HG02981 (cell line): ENCODE results near the gene NOS1.
"Not testable (repeated sequence)": the region's sequence is repeated elsewhere in the genome, so short reads cannot be mapped to it uniquely, and the experiment has no call there.

ENCODE experiments used
- ATAC-seq: cut with Tn5 transposase; IDR thresholded peaks from one replicate; pipeline ENCODE4 v1.9.1; 2021; ENCODE audit warnings: mild to moderate bottlenecking, moderate library complexity; ENCODE audit not compliant: unreplicated experiment

NOS1 gene

DNA sequence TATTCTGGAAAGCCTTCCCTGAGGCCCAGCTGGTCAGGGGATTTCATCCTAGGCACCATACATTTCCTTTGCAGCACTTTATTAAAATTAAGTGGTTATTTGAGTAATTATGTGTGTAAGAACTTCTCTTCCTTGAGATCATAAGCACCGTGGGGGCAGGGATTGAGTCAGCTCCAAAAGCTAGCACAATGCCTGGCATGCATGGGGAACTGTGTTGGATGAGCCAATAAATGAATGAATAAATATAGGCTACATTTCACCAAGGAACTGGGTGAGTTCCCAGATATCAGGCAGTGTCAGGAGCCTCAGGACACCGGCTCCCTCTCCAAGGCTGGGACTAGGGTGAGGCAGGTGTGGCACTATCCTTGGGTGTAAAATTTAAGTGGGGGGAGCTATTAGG lies 88.3 kb downstream of the NOS1 start:
- no peak for ATAC-seq

DNA sequence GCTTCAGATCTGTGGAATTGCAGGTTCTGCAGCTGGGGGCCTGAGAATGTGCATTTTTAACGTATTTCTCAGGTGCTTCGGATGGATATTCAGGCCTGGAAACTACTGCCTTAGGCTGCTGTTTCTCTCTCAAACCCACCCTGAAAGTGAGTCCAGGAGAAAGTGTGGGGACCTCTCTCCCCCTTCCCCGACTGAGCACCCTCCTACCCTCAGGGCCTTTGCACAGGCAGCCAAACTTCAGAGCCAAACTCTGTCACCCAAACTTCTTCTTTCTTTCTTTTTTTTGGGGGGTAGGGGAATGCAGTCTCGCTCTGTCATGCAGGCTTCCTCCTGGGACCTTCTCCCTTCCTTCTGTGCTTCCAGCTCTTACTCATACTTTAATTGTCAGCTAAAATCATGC lies 88.7 kb downstream of the NOS1 start:
- ATAC-seq = no peak

DNA sequence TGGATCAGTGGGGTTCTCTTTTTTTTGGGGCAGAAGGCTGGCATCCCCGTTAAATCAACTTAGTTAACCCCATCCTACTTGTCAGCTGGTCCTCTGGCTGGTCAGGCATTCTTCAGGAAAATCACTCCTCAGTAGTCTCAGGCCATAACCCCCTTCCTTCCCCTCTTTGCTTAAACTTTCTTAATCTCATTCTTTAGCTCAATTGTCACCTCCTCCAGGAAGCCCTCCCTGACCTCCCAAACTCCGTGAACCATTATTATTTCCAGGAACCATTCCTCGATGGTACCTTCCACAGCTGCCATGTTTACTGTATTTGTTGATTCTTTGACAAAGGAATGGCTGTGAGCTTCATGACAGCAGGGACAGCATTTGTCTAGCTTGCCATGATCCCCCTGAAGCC lies 98.7 kb downstream of the NOS1 start:
- no peak for ATAC-seq

DNA sequence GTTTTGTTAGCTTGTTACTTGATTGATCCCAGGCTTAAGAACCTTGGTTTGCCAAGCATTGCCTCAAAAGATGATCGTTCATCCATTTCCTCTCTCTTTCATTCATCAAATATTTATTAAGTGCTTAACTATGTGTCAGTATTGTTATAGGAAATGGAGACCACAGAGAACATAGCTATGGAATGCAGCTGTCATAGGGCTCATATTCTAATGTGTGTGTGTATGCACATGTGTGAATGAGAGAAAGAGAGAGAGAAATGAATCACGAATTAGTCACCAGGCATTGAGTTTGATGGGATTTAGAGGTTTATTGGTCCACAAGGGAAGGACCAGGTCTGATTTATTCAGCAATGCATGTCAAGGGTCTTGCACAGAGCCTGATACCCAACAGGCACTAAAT lies 100.2 kb downstream of the NOS1 start:
- no peak for ATAC-seq

DNA sequence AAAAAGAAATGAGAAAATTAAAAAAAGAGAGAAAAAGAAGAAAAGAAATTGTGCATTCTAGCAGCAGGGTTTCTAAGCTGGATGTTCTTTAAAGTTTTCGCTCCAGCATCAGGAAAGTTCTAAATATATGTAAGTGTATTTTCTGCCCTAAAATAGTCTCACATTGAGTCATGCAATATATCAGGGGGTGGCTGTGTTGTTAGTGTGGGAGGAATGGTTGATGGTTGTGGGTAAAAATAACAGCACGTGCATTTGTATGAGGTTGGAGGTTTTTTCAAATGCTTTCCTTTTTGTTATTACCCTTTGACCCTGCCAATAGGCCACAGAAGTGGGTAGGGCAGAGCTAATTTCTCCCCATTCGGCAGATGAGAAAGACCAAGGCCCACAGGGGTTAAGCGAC lies 106.0 kb downstream of the NOS1 start:
- ATAC-seq = no peak

DNA sequence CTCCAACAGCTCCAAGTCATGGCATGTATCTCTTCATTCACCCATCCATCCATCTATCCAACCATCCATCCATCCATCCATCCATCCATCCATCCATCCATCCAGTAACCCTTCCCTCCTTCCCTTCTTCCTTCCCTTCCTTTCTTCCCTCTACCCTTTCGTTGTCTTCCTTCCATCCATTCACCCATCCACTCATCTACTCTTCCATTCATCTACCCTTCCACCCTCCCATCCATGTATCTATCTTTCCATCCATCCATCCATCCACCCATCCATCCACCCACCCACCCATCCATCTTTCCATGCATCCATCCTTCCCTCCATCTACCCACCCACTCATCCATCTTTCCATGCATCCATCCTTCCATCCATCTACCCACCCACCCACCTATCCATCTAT lies 117.9 kb downstream of the NOS1 start:
- ATAC-seq = no peak

DNA sequence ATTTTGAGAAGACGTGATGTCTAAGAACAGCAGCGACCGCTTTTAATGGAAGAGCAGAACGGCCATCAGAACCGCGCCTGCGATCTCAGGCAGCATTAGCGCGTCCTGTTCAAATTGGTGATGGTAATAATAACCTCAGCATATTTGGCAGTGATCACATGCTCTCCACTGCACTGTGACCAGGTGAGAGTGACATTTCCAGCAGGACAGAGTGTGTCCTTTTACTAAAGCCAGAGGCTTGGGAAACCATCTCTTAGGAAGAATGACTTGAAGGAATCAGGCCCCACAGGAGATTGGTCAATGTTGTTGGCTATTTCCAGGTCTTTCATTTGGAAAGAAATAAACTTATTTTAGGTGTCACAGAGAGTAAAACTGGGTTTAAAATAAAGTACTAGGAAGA lies 119.7 kb downstream of the NOS1 start:
- no peak for ATAC-seq

DNA sequence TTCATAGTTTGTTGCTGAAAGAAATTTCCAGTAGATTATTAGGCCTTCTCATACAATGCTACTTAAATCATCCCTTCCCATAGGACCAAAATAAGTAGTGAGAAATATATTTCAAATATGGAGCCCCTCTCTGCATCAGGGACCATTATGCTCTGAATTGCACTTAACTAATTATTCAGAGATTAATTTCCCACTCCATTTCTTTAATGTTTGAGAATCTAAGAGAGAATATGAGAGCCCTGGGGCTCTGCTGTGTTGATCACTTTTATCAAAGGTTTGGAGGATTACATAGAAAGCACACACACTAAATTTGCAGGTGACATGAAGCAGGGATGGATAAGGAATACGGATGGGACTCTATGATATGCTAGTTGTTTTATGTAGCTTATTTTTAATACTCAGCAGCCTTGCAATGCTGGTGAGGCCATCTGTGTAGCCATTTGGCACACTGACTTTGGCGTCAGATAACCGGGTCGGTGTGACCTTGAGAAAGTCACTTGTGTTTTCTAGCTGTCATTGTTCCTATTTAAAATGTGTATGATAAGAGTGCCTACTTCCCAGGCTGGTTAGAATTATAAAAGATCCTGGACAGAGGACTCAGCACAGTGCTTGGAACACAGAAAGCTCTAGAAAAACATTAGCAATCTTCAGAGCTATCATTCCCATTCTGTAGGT lies 121.2 kb downstream of the NOS1 start:
- ATAC-seq = no peak

DNA sequence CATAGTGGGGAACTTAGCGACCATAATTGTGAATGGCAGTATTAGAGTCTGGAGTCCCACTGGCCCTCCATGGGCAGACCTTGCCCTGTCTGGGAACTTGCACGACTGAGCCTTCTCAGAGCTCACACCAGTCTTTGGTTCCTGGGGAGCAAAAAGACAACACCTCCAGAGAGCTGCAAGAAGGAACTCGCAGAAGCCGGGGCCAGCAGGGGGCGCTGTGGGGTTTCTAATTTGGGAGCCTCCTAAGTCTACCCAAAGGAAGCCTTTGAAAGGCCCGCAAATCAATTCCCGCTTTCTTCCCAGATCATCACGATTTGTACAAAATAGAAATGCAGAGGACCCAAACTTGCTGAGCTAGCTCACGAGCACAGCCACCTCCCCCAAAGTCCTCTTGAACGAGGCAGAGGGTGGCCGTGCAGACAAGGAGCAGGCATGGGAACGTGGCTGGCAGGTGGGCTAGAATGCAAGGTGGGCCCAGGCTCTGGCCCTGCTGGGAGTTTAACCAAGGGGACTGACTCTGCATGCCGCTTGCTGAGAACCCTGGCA lies 124.9 kb downstream of the NOS1 start:
- ATAC-seq = no peak

DNA sequence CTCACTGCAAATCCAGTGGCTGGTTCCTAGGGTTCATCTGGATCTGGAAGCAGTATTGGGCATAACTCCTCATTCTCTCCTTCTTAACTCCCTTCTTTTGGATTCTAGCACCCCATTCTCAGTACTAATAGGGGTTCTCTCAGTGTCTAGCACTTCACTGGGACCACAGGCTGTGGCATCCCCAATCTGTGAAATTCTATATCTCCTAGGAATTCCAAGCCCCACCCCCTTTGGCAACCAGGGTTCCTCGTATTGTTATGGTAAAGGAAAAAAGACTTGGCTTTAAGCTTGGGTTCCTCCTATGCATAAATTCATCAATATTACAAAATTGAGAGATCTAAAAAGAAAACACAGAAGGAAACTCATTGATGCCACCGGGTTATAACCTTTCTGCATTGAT lies 126.2 kb downstream of the NOS1 start:
- no peak for ATAC-seq

DNA sequence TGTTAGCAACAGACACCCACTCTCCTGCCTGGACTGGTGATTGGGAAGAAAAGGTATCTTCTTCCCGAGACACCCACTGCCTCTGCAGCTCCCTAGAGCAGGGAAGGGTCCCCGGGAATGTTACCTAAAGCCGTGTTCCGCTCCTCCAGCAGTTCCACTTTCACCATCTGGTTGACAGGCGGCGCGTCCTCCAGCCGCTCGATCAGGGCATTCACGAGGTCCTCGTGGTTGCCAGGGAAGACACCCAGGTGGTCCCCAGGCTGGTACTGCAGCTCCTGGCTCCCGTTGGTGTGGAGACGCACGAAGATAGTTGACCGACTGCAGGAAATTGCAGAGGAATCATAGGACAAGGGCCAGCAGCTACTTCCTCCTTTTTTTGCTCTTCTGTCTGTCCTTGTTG lies 127.0 kb downstream of the NOS1 start:
- no peak for ATAC-seq

DNA sequence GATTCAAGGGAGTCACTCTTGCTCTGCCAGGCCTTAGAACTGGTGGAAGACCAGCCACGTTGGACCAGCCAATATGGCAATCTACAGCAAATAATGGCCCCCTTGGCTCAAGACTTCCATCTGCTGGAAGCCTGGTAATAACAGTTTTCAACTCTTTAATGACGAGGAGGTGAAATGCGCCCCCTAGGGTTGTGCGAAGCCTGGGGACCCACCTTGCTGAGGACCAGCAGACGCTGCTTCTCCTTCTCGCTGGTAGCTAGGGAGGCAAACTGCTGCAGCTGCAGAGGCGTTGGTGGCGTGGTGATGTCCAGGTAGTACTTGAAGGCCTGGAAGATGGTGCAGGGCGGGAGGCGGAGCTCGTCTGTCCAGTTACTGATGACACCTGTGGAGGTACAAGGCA lies 129.7 kb downstream of the NOS1 start:
- ATAC-seq = no peak

DNA sequence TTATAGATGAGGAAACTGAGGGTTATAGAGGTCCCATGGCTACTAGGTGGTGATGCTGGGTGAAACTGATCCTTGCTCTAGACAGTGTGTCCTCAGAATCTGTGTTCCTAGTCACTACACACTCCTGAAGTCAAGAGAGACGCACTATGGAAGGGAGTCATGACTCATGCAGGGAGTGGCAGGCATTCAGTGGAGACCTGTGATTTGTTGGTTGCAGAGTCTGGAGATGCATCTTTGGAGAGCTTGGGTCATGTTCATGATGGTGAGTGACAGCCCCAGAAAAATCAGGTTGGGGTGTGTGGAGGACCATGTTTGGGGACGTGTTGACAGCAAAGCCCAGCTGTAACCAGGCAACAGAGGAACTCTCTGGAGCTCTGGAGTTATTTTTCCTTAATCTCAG lies 133.2 kb downstream of the NOS1 start:
- ATAC-seq = no peak

DNA sequence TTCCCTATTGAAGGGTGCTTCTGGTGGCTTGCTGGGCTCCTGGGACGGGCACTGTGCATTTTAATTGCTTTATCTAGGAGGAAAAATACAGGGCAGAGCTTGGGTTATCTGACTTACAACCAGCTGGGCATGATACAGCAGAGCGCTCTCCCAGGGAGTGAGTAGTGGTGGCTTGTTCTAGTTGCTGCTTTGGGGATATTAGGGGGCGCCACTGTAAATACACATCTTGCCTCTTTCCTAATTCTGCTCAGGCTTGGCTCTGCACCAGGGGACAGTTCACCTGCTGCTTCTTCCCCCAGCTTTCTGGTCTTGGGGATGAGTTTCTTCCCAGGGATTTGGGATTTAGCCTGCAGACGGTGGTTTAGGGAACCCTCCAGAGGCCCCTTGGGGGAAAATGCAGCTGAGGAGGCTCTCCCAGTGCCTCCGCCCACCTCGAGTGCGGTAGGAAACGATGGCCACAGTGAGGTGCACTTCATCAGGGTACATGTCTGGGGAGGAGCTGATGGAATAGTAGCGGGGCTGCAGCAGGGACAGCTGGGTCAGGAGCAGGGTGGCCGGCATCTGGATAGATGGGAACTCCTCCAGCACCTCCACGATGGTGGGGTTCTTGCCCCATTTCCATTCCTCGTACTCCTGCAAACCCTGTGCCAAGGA lies 134.3 kb downstream of the NOS1 start:
- no peak for ATAC-seq

DNA sequence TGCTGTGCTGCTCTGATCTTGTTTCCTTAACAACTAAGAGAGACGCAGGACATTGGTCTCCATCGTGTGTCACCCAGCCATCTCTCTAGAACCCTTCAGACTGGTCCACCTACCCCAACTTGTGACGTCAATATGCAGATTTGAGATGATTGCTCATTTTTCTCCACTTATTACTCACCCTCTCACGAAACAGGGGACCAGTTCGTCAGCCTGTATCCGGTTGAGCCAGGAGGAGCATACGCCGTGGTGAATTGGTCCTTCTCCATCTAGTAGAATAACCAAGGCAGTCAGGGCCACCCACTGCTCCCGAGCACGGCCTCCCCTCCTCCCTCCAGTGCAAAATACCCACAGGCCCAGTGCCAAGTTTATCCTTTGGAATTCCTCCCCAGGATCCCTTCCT lies 134.9 kb downstream of the NOS1 start:
- no peak for ATAC-seq

DNA sequence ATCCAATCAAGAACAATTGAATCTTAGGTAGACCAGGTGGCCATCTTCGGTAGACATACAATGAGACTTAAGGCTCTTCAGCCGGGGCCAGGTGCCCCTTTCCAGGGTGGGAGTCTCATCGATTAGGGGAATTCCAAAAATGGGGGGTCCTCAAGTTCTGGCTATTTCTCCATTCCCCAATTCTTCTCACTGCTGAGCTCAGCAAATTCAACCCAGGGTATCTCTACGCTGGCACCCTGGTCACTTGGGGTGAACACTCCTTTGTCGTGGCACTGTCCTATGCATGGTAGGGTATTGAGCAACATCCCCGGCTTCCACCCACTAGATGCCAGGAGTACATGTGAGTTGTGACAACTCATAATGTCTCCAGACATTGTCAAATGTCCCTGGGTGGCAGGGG lies 136.2 kb downstream of the NOS1 start:
- ATAC-seq = no peak

DNA sequence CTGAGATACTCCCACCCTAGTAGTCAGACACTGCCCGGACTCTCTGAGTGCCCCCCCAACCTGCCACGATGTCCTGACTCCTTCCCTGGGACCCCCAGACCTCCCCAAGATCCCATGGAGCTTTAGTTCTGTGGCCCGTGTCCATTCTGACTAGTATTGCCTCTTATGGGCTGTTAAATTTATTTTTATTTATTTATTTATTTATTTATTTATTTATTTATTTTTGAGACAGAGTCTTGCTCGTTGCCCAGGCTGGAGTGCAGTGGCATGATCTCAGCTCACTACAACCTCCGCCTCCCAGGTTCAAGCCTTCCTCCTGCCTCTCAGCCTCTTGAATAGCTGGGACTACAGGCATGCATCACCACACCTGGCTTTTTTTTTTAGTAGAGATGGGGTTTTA lies 140.5 kb downstream of the NOS1 start:
- not testable (repeated sequence) for ATAC-seq

DNA sequence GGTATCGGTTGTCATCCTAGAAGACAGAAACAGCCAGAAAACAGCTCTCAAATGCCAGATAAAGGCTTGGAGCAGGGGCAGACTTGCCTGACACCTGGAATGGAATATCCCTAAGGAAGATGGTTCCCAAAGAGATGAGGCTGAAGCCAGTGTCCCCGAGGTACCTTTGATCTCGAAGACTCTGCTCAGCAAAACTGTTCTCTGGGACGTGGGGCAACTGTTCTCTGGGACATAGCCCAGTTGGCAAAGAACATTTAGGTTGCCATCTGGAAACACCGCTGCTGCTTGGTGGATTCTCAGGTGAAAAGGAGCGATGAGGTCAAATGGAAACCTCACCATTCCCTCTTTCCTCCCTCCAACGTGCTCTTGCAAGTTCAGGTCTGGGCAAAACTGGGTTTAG lies 143.3 kb downstream of the NOS1 start:
- ATAC-seq = no peak

DNA sequence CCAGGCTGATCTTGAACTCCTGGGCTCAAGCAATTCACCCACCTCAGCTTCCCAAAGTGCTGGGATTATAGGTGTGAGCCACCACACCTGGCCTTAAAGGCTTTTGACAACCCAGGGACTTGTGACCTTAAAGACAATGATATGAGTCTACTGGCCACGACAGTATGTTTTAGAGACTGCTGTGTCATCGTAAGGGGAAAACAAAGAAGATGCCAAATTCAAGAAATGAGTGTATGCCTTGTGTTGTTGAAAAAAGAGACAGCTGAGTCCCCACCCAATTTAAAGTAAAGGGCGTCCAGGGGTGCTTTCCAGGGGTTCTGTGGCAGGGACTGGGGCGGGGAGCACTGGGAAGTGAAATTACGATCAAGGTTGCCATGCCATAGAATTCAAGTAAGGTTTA lies 144.7 kb downstream of the NOS1 start:
- no peak for ATAC-seq

DNA sequence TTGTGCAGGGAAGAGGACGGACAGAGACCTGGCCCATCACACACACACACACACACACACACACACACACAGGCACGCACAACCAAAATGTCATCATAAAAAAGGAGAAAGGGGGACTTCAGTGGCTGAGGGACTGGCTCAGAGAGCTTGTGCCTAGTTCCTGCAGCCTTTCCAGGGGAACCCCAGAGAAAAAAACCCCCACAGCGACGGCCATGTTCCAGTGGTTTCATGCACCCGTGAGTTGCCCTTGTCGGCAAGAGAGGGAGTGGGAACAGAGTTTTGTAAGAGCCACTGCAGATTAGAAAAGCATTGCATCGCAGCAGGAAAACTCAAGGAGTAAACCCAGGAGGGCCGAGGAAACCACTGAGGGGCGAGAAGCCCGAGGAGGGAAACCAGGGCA lies 146.6 kb downstream of the NOS1 start:
- ATAC-seq = no peak

DNA sequence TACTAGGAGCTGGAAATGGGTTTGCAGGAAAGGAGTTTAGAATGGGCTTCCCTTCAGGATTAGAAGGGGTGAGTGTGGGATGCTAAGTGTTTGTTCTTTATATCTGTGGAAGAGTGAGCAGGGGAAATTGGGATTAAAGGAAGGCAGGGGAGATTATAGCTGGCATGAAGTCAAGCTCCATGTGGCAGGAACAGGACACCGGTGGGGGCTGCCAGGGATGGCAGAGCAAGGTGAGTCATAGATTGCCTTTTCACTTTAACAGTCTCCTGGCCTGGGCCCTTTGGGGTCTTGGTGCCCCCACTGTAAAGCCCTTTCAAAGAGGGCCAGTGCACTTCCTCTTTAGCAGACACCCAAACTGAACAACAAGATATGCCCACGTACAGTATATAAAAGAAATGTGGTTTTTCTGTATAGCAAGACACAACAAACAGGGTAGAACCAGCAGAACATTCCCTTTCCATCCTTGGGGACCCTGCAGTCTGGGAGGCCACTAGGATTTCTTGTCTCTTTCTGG lies 148.1 kb downstream of the NOS1 start:
- ATAC-seq = no peak

DNA sequence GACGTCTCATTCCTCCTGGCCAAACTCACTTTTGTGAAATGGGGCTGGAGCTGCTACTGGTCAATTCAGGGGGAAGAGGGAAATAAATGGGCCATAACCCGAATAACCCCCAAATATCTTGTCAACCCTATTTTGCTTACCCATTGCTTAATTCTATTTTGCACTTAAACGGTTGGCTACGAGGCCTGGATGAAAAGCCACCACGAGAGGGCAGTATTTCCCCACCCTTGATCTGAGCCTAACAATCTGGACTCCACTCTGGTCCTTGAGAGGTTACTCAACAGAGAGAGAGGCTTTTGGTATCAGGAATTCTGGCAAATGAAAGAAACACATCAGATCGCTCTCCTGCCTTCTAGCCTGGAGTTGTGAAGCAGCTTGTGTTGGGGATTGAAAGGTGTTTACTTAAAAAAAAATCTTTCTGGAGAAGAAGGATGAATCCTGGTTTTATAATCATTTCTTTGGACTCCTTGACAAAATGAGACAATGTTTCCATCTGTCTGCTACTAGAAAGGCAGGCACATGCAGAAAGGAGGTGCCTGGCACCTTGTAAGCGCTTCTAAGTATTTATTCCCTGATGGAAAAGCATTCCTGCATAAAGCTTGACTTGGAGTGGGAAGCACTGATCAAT lies 148.7 kb downstream of the NOS1 start:
- ATAC-seq = no peak
